Smooth muscle cell (in vitro differentiated cells): ENCODE results near the gene TMCO4. TPM values are rescaled to one million over a fixed set of nuclear protein-coding genes. Genes with fewer than 3 reads are reported as not detected.

ENCODE experiments used
- DNase-seq: peaks from one replicate; lab custom pipeline; 2025; ENCODE audit not compliant: unreplicated experiment; lab: John Stamatoyannopoulos, UW
- H2AFZ ChIP-seq: fragments of 200-600 bp; sonication (generic); 2 replicates; pipeline ENCODE4 v1.6.0; 2016; ENCODE audit warnings: antibody characterized with exemption, low read depth, mild to moderate bottlenecking
- H3F3A ChIP-seq: fragments of 200-600 bp; sonication (generic); 2 replicates; pipeline ENCODE4 v1.6.0; 2017; ENCODE audit warnings: antibody characterized with exemption, low read depth
- H3K27ac ChIP-seq: fragments of 200-600 bp; sonication (generic); 2 replicates; pipeline ENCODE4 v1.5.1; 2016; ENCODE audit warnings: low read depth, mild to moderate bottlenecking
- H3K27me3 ChIP-seq: fragments of 200-600 bp; sonication (generic); 2 replicates; pipeline ENCODE4 v1.6.1; 2016; ENCODE audit warnings: low read depth, mild to moderate bottlenecking
- H3K36me3 ChIP-seq: fragments of 200-600 bp; sonication (generic); 2 replicates; pipeline ENCODE4 v1.5.1; 2016; ENCODE audit warnings: low read depth
- H3K4me1 ChIP-seq: fragments of 200-600 bp; sonication (generic); 2 replicates; pipeline ENCODE4 v1.5.1; 2016; ENCODE audit warnings: low read depth
- H3K4me2 ChIP-seq: fragments of 200-600 bp; sonication (generic); 2 replicates; pipeline ENCODE4 v1.6.0; 2016; ENCODE audit warnings: mild to moderate bottlenecking
- H3K4me3 ChIP-seq: fragments of 200-600 bp; sonication (generic); 2 replicates; pipeline ENCODE4 v1.5.1; 2016; ENCODE audit warnings: mild to moderate bottlenecking
- H3K79me2 ChIP-seq: fragments of 200-600 bp; sonication (generic); 2 replicates; pipeline ENCODE4 v1.6.0; 2016; ENCODE audit warnings: low read depth, mild to moderate bottlenecking
- H3K9ac ChIP-seq: fragments of 200-600 bp; sonication (generic); 2 replicates; pipeline ENCODE4 v1.6.0; 2016; ENCODE audit warnings: low read depth
- H3K9me3 ChIP-seq: fragments of 200-600 bp; sonication (generic); replicated peaks from 2 replicates; pipeline ENCODE4 v1.5.1; 2016; ENCODE audit warnings: low read depth
- H4K20me1 ChIP-seq: fragments of 200-600 bp; sonication (generic); 2 replicates; pipeline ENCODE4 v1.6.0; 2016; ENCODE audit warnings: low read depth
- CTCF ChIP-seq: fragments of 200-600 bp; sonication (generic); IDR thresholded peaks from 2 replicates; pipeline ENCODE4 v1.5.1; 2017; ENCODE audit warnings: borderline replicate concordance, mild to moderate bottlenecking, antibody characterized with exemption; ENCODE audit not compliant: insufficient read depth, poor library complexity, severe bottlenecking
- WGBS: methylation state at CpG from one replicate; pipeline ENCODE4 v1.1.7; 2016; ENCODE audit warnings: low lambda C conversion rate; 5-methylcytosine and 5-hydroxymethylcytosine counted together
- polyA plus RNA-seq: library from polyadenylated mRNA; unstranded; fragments of >200 nt; fragmentation: Nextera tagmentation; extraction: Ambion mirVana; gene quantifications from 2 replicates; pipeline ENCODE4 v1.2.1, GENCODE V29; 2016
- total RNA-seq: library from RNA; depleted of rRNA; stranded (reverse); fragments of >200 nt; gene quantifications from 2 replicates; pipeline ENCODE4 v1.2.3, GENCODE V29; 2014

TMCO4 gene
- total and polyA plus RNA-seq, 2 experiments from 2014 or later = 5.4 to 6.8 TPM

- Histone ChIP-seq H4K20me1 (no peaks in the 10 kb centered on the region), H3K27ac (no peak overlapping the region), H3K9ac (no peak overlapping the region), H3K36me3 (no peaks in the 10 kb centered on the region), H3K4me1 (no peaks in the 10 kb centered on the region), H3K27me3 (no peaks in the 10 kb centered on the region), H3F3A (no peaks in the 10 kb centered on the region), H3K9me3 (no peaks in the 10 kb centered on the region), H3K79me2 (no peaks in the 10 kb centered on the region), H3K4me3 (no peak overlapping the region), H3K4me2 (no peak overlapping the region), H2AFZ (no peak overlapping the region)
- TF ChIP-seq CTCF = no peak
- WGBS = 96% methylated on average over 2 of the region's 2 CpGs
- DNase-seq = no peak
Observed at GRCh38 chr1:19633106-19633505, 166.6 kb downstream of the TMCO4 start.

Other genes starting within 250 kb of the TMCO4 start
- 9.4 and 12.3 TPM in 2 replicates for gene NBL1, start 155.6 kb downstream of the TMCO4 start, total RNA-seq
- 35.9 and 46.9 TPM in 2 replicates for gene NBL1, start 155.6 kb downstream of the TMCO4 start, polyA plus RNA-seq
- not detected in 2 replicates for gene HTR6, start 135.0 kb downstream of the TMCO4 start, total RNA-seq
- gene HTR6, start 135.0 kb downstream of the TMCO4 start, polyA plus RNA-seq = not detected in 2 replicates
- not detected in 2 replicates for gene RNF186, start 15.4 kb upstream of the TMCO4 start, total RNA-seq
- gene RNF186, start 15.4 kb upstream of the TMCO4 start, polyA plus RNA-seq = not detected in 2 replicates
- 9.9 and 10.0 TPM in 2 replicates for gene OTUD3, start 82.5 kb upstream of the TMCO4 start, total RNA-seq
- gene OTUD3, start 82.5 kb upstream of the TMCO4 start, polyA plus RNA-seq = 2.3 and 2.6 TPM in 2 replicates
- gene PLA2G2E, start 123.7 kb upstream of the TMCO4 start, total RNA-seq = not detected in 2 replicates
- gene PLA2G2E, start 123.7 kb upstream of the TMCO4 start, polyA plus RNA-seq = not detected in 2 replicates
- gene PLA2G2A, start 179.7 kb upstream of the TMCO4 start, total RNA-seq = 25.5 and 26.3 TPM in 2 replicates
- 102 and 163 TPM in 2 replicates for gene PLA2G2A, start 179.7 kb upstream of the TMCO4 start, polyA plus RNA-seq